Kasumi-1 (cell line): ENCODE results near the gene FKBP5.
"Not testable (repeated sequence)": the region's sequence is repeated elsewhere in the genome, so short reads cannot be mapped to it uniquely, and the experiment has no call there.

ENCODE experiments used
- DNase-seq, 2 experiments: peaks; one replicate each; lab custom pipeline; 2025; lab: John Stamatoyannopoulos, UW

Gene FKBP5

DNA sequence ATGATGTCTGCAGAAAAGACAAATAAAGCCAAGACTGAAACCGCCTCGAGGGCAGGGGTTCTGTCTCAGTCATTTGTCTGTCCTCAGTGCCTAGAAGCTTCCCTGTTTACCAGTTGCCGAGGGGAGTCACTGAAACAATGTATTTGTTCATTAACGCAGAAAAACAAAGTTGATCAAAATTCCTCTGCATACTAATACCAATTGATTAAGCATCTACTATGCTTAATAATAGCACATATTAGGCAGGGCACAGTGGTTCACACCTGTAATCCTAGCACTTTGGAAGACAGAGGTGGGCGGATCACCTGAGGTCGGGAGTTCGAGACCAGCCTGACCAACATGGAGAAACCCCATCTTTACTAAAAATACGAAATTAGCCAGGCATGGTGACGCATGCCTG is 1.8 kb upstream of the FKBP5 start:
- no peak for DNase-seq

GRCh38 chr6:35690006-35690405 is 1.3 kb upstream of the FKBP5 start:
- DNase-seq, result not testable (repeated sequence)

DNA sequence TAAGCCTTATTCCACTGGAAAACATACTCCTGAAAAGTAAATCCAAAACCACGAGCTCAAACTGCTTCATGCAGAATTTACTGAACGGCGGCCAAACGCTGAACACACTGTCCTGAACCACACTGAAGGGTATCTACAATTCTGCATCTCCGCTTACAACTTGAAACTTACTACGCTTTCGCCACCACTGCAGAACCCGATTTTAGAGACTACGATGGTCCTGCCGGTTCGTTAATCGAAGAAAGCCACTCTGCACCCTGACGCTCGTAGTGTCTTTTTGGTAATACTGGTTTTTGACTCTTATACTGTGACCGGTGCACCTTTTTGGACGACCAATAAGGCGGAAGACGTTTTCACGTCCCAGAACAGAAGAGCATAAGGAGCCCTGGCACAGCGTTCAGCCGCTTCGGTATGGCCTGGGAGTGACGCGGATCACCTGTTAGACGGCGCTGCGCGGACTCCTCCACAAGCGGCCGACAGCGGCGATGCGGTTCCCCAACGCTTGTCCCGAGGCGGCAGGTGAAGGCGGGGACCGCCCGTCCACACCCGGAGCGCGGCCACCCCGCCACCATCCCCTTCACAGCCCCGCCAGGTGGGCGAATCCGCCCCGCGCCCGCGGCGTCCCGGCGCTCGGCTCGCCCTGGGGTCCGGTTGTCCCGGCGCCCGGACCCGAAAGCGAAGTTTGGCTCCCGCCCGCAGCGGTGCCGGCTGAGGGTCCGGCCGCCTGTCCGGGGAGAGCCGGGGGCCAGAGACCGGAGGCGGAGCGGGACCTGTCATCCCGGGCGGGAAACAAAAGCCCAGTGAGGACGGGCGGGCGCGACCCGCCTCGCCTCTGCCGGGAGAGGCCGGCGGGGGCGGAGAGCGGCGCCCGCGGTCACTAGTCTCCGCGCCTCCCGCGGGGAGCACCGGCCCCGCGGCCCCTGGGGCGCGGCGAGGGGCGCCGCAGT is 784 bp downstream of the FKBP5 start:
- peak; percentile 71 to 74 for DNase-seq

GRCh38 chr6:35686873-35687555 is 1.7 kb downstream of the FKBP5 start:
- no peak for DNase-seq

DNA sequence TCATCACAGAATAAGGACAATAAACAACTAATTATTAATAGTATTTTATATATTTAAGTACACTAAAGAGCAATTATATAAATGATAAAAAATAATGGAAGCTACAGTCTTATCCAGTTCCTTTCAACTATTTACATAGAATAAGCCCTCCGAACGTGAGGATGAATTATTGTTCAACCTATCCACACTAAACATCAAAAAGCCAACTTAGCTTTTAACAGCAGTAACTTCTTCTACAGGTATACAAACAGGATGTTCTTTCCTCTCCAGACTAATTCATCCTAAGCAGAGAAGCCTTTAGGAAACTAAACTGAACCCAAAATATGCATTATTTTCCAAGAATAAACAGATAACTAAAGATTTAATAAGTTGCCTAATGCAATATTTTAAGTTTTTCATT is 2.3 kb downstream of the FKBP5 start:
- DNase-seq, result no peak

DNA sequence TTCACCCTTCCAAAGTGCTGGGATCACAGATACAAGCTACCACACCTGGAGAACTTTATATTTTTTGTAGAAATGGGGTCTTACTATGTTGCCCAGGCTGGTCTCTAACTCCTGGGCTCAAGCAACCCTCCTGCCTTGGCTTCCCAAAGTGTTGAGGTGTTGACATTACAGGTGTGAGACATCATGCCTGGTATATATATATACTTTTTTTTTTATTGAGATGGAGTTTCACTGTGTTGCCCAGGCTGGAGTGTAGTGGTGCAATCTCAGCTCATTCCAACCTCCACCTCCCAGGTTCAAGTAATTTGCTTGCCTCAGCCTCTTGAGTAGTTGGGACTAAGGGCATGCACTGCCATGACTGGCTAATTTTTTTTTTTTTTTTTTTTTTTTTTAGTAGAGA is 5.4 kb downstream of the FKBP5 start:
- DNase-seq, result no peak

DNA sequence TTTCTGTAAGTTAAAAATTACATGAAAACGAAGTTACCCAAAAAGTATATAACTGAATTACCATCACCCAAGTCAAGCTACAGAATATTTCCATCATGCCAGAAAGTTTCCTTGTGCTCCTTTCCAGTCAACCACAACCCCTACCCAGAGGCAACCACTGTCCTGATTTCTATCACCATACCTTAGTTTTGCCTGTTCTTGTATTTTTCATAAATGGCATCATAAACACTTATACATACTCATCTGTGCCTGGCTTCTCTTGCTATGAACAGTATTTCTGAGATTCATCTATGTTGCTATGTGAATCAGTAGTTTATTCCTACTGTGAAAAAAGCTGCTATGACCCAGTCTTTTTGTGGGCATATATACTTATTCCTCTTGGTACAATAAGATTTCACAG is 7.4 kb downstream of the FKBP5 start:
- no peak for DNase-seq

DNA sequence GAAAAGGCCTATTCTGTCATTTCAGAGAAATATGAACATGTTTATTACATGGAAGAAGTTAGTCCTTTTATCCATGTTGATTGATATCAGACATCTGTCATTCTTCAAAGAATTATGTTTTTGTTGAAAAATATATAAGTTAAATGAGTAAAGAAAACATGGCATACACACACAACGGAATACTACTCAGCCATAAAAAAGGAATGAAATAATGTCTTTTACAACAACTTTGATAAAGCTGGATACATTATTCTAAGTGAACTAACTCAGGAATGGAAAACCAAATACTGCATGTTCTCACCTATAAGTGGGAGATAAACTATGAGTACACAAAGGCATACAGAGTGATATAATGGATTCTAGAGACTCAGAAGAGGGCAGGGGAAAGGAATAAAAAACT is 9.3 kb downstream of the FKBP5 start:
- no peak for DNase-seq

DNA sequence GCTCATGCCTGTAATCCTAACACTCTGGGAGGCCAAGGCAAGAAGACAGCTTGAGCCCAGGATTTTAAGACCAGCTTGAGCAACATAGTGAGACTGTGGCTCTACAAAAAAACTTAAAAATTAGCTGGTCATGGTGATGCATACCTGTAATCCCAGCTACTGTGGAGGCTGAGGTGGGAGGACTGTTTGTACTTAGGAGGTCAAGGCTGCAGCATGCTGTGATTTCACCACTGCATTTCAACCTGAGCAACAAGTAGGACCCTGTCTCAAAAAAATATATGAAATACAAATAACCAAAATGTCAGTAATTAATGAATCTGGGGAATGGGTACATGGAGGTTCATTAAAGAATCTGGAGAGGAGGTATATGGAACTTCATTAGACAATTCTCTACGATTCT is 9.9 kb downstream of the FKBP5 start:
- DNase-seq, result no peak

GRCh38 chr6:35678021-35678654 is 10.6 kb downstream of the FKBP5 start:
- no peak for DNase-seq

DNA sequence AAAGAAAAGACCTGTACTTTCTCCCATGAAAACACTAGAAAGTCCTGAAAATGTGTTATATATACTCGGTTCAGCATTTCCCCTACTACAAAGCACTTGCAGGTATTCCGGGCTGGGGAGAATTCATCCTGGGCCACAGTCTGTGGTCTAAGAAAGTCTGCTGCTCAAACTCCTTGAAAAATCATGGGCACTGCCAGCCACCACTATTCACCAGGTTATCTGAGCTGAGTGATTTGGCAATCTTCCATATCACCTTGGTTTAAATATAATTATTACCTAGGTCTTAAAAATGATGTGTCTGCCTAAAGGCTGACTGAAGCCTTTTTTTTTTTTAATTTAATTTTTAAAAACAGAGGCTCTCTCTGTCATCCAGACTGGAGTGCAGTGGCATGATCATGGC is 11.3 kb downstream of the FKBP5 start:
- no peak for DNase-seq

GRCh38 chr6:35675871-35676459 is 12.8 kb downstream of the FKBP5 start:
- DNase-seq, result no peak

DNA sequence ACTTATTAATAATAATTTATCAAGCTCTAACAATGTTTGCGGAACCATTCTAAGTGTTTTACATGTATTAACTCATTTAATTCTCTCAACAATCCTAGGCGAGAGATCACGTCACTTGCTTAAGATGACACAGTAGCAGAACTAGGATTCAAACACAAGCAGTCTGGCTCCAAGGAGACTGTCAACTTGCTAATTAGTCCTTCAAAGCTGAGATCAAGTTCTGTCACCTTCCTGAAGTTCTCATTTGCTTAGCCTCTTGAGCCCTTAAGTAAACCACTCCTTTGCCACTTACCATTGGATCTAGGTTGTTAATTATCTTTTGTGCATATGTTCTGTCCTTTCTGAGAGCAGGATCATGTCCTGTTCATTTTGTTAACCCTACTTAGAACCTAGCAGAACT is 14.1 kb downstream of the FKBP5 start:
- DNase-seq, result no peak

DNA sequence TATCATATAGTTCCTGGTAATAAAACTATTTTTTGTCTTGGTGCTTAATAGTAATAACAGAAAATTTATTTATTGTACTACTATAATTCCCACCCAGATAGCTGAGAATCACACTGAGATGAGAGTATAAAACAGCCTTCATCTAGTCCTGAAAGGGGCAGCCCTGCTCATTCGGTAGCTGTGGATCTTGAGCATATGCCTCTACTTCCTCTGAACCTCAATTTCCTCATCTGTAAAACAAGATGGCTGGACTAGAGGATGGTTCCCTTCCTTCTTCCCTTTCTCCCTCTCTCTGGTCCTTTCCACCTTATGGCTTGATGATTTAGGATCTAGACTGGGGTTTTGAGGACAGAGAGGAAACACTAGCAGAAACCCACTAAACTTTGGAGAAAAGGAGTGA is 15.0 kb downstream of the FKBP5 start:
- DNase-seq, result peak in 1 of 2 experiments; percentile 20

DNA sequence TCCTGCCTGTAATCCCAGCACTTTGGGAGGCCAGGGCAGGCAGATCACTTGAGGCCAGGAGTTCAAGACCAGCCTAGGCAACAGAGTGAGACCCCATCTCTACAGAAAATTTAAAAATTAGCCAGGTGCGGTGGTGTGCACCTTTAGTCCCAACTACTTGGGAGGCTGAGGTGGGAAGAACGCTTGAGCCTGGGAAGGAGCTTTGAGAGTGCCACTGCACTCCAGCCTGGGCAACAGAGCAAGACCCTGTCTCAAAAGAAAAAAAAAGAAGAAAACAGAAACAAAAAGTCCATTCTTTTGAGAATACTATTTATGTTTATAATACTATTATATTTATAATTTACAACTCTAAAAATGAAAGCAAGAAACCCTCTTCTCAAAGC is 15.4 kb downstream of the FKBP5 start:
- DNase-seq, result not testable (repeated sequence)

DNA sequence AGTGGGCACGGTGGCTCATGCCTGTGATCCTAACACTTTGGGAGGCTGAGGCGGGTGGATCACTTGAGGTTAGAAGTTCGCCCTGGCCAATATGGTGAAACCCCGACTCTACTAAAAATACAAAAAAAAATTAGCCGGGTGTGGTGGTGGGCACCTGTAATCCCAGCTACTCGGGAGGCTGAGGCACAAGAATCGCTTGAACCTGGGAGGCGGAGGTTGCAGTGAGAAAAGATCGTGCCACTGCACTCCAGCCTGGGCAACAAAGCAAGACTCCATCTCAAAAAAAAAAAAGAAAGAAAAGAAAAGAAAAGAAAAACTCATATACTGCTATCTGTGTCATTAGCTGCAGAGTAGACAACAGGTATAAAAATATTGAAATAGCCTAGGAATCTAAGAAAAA is 18.3 kb downstream of the FKBP5 start:
- not testable (repeated sequence) for DNase-seq

DNA sequence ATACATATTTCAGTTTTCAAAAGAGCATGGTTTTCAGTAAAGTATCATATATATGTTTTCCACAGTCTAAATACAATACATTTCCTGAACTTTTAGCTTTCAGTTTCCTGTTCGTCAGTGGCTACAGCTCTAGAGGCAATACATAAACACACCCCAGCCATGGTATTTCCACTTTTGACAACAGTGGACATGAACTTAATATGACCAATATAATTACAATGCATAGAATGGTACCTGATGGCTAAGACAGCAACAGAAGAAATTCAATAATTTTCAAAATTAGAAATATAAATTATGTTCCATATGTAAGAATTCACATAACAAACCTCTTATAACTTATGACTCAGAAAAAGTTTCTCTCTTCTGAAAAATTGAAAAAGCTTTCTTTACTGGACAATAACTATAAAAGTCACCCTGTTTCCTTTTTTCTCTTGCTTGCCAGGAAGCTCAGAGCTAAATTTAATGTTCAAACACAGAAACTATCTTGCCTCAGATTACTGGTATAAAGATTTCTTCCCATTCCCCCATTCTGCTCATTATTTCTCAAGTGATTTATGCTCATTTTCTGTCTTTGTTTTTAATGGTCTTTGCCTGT is 19.2 kb downstream of the FKBP5 start:
- peak; percentile 23 to 29 for DNase-seq

DNA sequence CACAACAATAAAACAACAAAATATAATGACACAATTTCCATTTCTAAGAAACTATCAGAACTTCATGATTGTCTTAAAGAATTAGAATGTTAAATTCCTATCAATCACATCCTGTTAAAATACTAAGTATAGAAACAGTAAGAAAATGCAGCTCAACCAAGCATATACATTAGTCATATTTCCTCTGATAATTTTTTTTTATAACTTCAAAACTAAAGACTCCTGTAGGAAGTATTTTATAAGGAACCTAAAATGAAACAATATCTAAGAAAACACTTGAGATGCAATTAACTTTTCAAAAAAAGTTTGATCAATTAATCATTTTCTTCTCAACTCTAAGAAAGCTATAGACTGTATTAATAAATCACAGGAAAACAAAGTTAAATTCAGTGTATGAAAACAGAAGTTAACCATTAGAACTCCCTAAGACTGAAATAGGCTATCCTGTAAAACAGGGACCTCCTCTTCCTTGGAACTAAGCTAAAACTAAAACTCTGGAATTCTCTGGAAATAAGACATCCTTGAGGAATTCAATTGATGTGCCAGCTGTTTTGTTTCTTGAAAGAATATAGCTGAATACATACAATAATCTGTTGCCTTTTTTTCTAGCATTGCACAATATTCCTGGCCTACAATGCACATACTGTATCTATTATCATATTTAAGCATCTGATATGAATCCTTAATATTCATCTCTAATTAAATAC is 19.8 kb downstream of the FKBP5 start:
- no peak for DNase-seq

DNA sequence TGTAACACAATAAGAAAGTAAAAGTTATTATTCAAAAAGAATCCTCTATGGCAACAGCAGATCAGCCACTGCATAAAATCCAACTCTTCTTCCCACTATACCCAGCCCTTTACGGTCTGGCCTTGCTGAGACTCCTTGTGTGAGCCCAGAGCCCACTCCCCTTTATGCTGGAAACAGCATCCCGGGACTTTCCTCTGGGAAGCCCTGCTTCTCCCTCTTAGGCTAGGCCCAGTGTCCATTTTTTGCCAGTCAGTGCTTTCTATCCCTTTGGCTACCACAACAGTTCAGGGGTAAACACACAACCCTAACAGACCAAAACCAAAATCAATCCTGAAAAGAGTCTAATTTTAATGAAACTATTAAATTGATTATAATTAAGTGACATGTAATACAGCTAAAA is 20.6 kb downstream of the FKBP5 start:
- no peak for DNase-seq

GRCh38 chr6:35665573-35665972 is 23.1 kb downstream of the FKBP5 start:
- DNase-seq, result no peak

DNA sequence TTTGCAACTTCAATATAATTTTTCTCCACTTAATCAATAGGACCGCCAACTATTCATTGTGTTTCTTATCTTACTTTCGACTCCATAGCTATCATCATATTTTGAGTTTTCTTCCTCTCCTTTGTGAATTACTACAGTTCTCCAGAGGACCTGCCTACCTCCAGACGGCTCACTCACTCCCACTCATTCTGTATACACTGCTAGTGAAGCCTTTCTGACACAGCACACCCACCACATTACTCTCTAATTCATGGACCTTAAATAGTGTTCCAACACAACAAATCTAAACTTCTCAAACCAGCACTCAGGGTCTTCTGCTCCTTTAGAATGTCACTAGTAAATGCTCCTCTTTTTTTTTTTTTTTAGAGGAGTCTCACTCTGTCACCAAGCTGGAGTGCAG is 23.8 kb downstream of the FKBP5 start:
- DNase-seq, result no peak
